GM19025 (cell line): Measurements from ENCODE around the gene OPN3.

ENCODE experiments used
- ATAC-seq: cut with Tn5 transposase; IDR thresholded peaks from one replicate; pipeline ENCODE4 v1.9.1; 2021; ENCODE audit warnings: mild to moderate bottlenecking, low read depth, moderate library complexity; ENCODE audit not compliant: unreplicated experiment

OPN3 gene

DNA sequence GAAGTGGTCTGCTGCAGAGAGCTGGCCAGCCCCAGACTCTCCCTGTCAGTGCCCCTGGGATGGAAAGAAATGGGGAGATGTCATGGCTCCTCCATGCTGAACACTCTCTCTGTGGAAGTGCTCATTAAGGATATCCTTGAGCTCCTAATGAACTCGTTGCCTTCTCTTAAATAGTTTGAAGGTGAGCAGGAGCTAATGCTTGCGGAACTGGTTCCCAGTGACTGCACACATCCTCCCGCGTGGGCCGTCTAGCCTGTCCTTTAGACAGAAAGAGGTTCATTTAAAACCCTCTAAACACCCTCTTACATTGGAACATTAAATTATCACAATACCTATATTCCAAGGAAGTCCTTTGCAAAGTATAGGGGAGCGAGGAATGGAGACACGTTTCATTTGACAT is 6.0 kb upstream of the OPN3 start:
- ATAC-seq: no peak

GRCh38 chr1:241645199-241645598 is 5.0 kb upstream of the OPN3 start:
- ATAC-seq: no peak

GRCh38 chr1:241644259-241644658 is 4.1 kb upstream of the OPN3 start:
- ATAC-seq: no peak

DNA sequence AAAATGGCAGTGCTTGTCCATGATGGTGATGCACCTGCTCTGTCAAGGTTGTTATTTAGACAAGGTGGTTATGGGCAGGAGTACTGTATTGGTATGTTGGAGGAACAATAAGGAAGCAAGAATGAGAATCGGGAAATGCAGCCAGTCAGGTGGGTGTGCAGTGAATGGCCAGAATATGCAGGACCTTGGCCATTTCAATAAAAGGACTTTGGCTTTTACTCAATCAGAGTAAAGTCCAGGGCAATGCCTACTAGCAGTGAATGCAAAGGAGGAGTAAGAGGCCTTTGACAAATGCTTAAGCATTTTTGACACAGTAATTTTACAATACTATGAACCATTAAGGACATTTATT is 2.4 kb upstream of the OPN3 start:
- ATAC-seq: no peak

DNA sequence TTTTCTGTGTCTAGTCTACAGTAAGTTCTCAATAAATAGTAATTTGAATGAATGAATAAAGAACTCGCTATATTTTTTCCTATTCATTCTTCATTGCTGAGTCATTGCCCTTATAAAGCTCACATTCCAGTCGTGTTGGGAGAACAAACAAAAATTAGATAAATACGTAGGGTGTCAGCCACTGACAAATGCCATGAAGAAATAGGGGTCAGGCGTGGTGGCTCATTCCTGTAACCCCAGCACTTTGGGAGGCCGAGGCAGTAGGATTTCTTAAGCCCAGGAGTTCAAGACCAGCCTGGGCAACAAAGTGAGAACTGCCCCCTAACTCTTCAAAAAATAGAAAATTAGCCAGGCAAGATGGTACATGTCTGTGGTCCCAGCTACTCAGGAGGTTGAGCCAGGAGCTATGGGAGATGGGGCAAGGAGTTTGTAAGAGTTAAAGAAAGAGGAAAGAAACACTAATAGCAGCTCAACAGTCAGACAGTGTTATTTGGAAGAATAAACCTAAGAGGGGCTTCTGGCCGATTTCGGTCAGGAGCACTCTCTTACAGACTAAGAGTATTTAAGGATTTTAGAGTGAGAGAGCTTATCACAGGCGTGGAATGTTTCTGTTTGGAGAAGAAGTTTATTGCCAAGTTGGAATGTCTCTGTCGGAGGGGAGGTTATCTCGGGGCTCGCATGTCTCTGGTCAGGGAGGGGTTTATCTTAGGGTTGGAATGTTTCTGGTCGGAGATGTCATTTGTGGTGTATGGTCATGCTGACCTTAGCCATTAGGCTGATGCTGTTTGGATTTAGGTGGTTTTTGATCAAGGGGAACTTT is 1.8 kb upstream of the OPN3 start:
- no peak for ATAC-seq

DNA sequence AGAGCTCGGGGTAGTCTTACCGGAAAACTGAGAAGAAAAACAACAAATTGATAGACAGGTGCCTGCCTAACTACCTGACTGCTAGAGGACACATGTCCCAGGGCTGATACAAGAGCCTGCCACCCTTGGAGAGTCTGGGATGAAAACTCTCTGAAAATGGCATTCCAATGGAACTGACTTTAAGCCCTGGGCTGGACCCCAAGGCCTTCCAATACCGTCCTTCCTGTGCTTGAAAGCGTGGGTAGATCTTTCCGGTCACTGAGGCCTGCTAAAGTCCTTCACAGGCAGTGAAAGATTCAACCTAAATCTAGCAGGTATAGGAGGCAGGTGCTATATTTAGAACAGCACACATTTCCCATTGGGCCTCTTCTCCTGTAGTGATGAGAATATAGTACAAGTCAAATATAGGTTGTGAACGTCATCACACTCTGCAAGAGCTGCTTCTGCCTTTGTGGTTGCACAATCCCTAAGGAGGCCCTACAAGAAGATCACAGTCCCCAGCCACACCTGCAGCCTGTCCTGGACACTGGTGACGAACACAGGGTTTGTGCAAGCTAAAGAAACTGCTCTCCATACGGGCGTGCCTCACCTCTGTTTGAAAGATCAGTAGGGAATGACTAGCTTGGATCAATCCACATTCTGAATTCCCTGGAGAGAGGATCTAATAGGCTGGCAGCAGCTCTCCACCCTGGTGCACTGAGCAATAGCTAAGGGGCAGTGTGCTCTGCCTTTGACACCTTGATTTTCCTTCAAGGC is 876 bp upstream of the OPN3 start:
- ATAC-seq: no peak

DNA sequence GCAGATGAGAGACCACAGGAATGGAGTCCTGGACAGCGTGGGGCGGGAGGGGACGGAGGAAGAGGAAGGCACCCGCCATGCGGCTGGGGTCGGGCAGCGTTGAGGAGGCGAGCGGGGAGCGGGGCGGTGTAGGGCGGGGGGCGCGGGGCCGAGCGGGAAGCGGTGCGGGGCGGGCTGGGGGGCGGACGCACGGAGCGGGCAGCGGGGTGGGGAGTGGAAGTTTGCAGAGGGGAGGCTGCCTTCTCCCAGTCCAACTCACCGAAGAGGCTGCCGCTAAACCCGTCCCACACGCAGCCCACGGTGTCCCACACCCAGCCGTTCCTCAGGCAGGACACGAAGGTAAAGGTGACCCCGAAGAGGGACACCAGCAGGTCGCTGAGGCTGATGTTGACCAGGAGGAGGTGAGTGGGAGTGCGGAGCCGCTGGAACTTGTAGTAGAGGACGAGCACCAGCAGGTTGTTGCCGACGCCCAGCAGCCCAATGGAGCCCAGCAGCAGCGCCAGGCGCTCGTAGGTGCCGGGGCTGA is 483 bp downstream of the OPN3 start:
- peak; percentile 49 for ATAC-seq

- no peak for ATAC-seq
These were observed 1.1 kb downstream of the OPN3 start for GRCh38 chr1:241638909-241639622.

DNA sequence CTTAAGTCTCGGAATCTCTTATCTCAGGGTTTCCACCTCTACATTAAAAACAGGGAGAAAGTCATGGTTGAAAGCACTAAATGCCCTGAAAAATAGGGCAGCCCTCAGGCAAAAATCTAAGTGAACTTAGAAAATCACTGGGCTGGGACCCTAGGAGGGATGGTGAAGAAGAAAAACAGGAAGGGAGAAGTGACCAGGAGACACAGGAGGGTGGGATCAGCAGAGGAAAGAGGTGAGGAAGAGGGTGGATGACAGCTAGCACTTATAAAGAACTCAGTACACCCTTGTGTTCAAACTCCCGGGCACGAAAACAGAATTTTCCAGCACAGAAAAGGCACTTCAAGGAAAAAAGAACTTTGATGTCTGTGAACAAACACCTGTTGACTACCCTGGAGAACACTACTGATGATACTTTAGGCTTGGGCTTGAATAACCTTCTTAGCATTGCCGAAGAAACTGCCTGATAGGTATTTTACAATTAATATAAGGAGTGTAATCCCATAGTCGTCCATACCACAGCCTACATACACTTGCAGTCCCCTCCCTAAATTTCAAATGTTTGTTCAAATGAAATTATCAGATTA is 2.0 kb downstream of the OPN3 start:
- no peak for ATAC-seq

DNA sequence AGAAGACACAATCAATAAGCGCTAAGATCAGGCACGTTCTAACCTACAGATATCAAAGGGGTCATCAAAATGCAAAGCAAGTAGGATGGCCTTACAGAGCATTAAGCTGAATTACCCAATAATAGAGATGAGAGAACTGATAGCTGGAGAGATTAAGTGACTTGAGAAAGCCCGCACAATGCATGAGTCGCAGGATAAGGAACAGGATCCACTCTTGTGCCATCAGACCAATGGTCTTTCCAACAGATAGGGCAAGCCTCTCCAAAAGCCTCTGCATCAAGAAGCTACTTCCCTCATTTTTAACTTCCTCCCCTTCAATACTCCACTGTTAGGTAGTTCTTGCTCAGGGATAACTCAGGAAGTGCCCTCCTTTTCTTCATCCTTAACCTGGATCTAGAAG is 2.6 kb downstream of the OPN3 start:
- ATAC-seq: no peak

DNA sequence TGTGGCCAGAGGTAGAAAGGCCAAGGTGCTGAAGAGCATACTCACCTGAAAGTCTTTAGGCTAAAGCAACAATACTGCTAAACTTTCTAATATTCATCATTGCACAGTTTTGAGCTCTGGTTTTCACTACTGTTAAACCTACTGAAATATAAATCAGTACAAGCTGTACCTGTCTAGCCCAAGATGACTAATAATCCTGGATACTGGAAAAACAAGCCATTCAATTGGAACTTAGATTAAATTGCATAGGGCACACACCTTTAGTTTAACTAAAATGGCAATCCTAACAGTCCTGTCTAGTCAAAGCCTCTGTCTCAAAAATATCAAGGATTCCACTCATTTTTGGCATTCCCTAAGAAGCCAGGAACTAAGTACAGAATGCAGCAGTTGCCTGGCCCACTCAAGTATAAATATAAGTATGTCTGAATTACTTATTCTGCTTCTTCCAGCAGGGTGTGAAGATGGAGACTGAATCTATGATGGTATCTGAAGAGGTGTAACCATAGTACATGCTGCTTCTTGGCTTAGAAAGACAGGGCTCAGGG is 3.1 kb downstream of the OPN3 start:
- ATAC-seq: no peak

DNA sequence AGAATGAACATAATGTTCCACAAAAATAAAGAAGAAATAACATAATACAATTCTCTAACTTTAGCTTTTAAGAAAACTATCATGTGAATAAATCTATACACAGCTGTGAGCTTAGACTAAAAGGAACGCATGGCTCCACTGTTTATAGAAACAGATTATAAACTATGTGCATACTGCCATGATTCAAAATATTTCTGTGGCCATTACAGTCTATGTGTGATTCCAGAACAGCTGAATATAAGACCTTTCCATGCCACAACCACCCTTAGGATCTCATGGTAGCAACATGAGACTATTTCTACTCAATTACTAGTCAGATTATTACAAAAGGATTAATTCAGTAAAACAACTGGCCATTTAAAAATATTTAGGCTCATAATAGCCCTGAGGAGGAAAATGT is 3.9 kb downstream of the OPN3 start:
- ATAC-seq: no peak

DNA sequence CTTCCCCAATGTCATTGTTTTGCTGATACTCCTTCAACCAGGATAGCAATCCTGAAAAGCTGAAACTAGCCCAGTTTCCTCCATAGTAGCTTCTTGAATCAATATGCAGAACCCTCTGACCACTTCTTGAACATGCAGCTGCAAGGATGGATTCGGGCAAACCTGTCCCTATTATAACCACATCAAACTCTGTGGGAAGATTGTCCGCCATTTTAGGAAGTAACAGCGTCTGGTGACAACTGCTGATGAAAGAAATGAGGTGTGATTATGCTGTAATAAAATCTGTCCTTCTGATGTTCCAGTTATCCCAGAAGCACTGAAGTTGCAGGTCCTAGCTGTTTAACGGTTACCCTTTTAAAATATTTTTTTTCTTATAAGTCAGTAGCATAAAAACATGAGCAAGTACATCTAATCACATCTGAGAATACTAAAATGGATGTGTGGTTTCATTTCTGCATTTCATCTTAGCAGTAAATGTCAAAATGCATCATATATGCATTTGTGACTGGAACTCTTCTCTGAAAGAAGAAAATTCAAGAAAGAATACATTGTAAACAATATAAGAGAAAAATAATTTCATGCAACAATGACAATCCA is 4.5 kb downstream of the OPN3 start:
- ATAC-seq: no peak

DNA sequence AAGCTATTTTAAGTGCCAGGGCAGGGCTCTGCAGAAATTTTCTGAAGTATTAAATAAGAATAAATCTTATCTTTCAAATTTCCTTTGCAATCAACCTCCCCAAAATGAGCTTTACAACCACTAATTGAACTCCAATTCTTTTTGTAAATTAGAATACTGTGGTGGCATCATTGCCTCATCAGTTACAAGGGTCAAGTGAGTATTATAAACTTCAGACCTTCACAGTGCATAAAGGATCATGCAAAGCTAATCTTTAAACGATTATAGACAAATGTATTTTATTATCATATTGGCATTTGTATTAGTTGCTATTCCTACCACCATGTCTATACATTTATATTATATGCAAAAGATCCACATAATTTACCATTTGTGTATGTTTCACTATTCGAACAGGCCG is 7.2 kb downstream of the OPN3 start:
- ATAC-seq: no peak

- no peak for ATAC-seq
These were observed 8.5 kb downstream of the OPN3 start for GRCh38 chr1:241631674-241632073.

DNA sequence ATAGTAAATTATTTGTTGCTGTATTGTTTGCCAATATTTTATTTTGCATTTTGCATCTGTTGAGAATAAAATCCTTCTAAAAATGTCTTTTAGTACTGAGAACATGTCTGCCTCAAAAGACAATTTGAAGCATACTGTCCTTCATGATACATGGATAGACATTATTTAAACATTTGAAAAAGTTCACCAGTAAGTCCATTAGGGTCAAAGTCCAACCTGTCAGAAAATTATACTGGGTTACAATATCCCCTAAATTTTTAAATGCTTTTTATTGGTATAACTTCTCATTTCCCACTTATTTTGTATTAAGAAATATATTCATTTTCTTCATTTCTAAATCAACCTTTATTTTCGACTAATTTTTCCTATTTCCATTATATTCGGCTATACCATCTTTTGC is 9.3 kb downstream of the OPN3 start:
- no peak for ATAC-seq

- no peak for ATAC-seq
These were observed 9.7 kb downstream of the OPN3 start for GRCh38 chr1:241630476-241630875.

GRCh38 chr1:241630005-241630404 is 10.2 kb downstream of the OPN3 start:
- no peak for ATAC-seq

- peak; percentile 69 for ATAC-seq
These were observed 12.5 kb downstream of the OPN3 start for GRCh38 chr1:241627453-241628259.
